Liver (tissue), 9 donors: ENCODE results near the gene AMHR2. TPM values are rescaled to one million over a fixed set of nuclear protein-coding genes. Genes with fewer than 3 reads are reported as not detected.
"Not testable (repeated sequence)": the region's sequence is repeated elsewhere in the genome, so short reads cannot be mapped to it uniquely, and the experiment has no call there.

Experiments used
- DNase-seq: peaks from one replicate; pipeline ENCODE4 v3.0.0-alpha.2; 2017; ENCODE audit warnings: low spot score
- H3K27ac ChIP-seq, 2 donors: one replicate each; pipeline ENCODE4 v1.7.0; 2013; ENCODE audit warnings: inconsistent platforms in 2 of 2, low read length in 2 of 2, control low read depth in 1 of 2, low read depth in 1 of 2, mild to moderate bottlenecking in 1 of 2
- H3K27me3 ChIP-seq, 4 donors: one replicate each; pipeline versions ENCODE4 v1.6.1 to v1.7.0; 2013; ENCODE audit warnings: low read length in 3 of 4, inconsistent platforms in 1 of 4, mild to moderate bottlenecking in 1 of 4, moderate library complexity in 1 of 4; ENCODE audit not compliant: control insufficient read depth in 4 of 4, insufficient read depth in 4 of 4
- H3K36me3 ChIP-seq, 4 donors: one replicate each; pipeline versions ENCODE4 v1.6.1 to v1.7.0; 2013; ENCODE audit warnings: low read length in 3 of 4, mild to moderate bottlenecking in 3 of 4, low read depth in 1 of 4, moderate library complexity in 1 of 4; ENCODE audit not compliant: control insufficient read depth in 4 of 4, insufficient read depth in 3 of 4
- H3K4me1 ChIP-seq, 4 donors: one replicate each; pipeline versions ENCODE4 v1.6.1 to v1.7.0; 2013; ENCODE audit warnings: low read length in 3 of 4, mild to moderate bottlenecking in 3 of 4, moderate library complexity in 1 of 4; ENCODE audit not compliant: control insufficient read depth in 4 of 4, insufficient read depth in 4 of 4
- H3K4me3 ChIP-seq, 3 donors: one replicate each; pipeline versions ENCODE4 v1.6.1 to v1.7.0; 2013; ENCODE audit warnings: low read length in 3 of 3, control low read depth in 1 of 3, low read depth in 1 of 3, mild to moderate bottlenecking in 1 of 3
- H3K9ac ChIP-seq, 2 donors: one replicate each; pipeline ENCODE4 v1.7.0; 2013; ENCODE audit warnings: low read length in 2 of 2, mild to moderate bottlenecking in 2 of 2, moderate library complexity in 2 of 2, control low read depth in 1 of 2, low read depth in 1 of 2
- H3K9me3 ChIP-seq, 4 donors: one replicate each; pipeline versions ENCODE4 v1.6.1 to v1.7.0; 2013; ENCODE audit warnings: low read length in 3 of 4; ENCODE audit not compliant: control insufficient read depth in 4 of 4
- ATF3 ChIP-seq: IDR thresholded peaks from 2 replicates; pipeline ENCODE4 v1.6.1; 2016; ENCODE audit warnings: antibody characterized with exemption
- EGR1 ChIP-seq, 2 donors: IDR thresholded peaks; 2 replicates each; pipeline ENCODE4 v1.6.1; 2016 to 2018; ENCODE audit warnings: antibody characterized with exemption in 2 of 2, low read depth in 2 of 2
- GABPA ChIP-seq, 2 donors: IDR thresholded peaks in 1 of 2; conservative IDR thresholded peaks in 1 of 2; 2 replicates each; pipeline ENCODE4 v1.6.1; 2016; ENCODE audit warnings: antibody characterized with exemption in 2 of 2, mild to moderate bottlenecking in 1 of 2, moderate library complexity in 1 of 2
- HNF4A ChIP-seq, 2 donors: conservative IDR thresholded peaks; 2 replicates each; pipeline ENCODE4 v1.6.1; 2016; ENCODE audit warnings: antibody characterized with exemption in 2 of 2, mild to moderate bottlenecking in 2 of 2
- HNF4G ChIP-seq: IDR thresholded peaks from 2 replicates; pipeline ENCODE4 v1.6.1; 2016; ENCODE audit warnings: antibody characterized with exemption
- RAD21 ChIP-seq, 2 donors: IDR thresholded peaks; 2 replicates each; pipeline ENCODE4 v1.6.1; 2016; ENCODE audit warnings: antibody characterized with exemption in 2 of 2, mild to moderate bottlenecking in 2 of 2
- RXRA ChIP-seq, 2 donors: IDR thresholded peaks; 2 replicates each; pipeline ENCODE4 v1.6.1; 2017 to 2018; ENCODE audit warnings: antibody characterized with exemption in 2 of 2, mild to moderate bottlenecking in 1 of 2
- SP1 ChIP-seq: IDR thresholded peaks from 2 replicates; pipeline ENCODE4 v1.6.1; 2018; ENCODE audit warnings: antibody characterized with exemption, mild to moderate bottlenecking
- TAF1 ChIP-seq: conservative IDR thresholded peaks from 2 replicates; pipeline ENCODE4 v1.6.1; 2016; ENCODE audit warnings: antibody characterized with exemption, mild to moderate bottlenecking
- YY1 ChIP-seq: IDR thresholded peaks from 2 replicates; pipeline ENCODE4 v1.6.1; 2016; ENCODE audit warnings: antibody characterized with exemption, mild to moderate bottlenecking
- ZBTB33 ChIP-seq: IDR thresholded peaks from 2 replicates; pipeline ENCODE4 v1.6.1; 2016; ENCODE audit warnings: antibody characterized with exemption
- WGBS: extraction: QIAGEN DNeasy Blood & Tissue Kit; methylation state at CpG from one replicate; pipeline ENCODE4 v1.1.7; 2013; 5-methylcytosine and 5-hydroxymethylcytosine counted together
- polyA plus RNA-seq, 2 donors: library from polyadenylated mRNA; stranded (reverse) in 1 of 2; unstranded in 1 of 2; fragments of 200-250 nt in 1 of 2; fragments of >200 nt in 1 of 2; fragmentation: Nextera tagmentation in 1 of 2; extraction: Ambion mirVana in 1 of 2; gene quantifications; one replicate each; pipeline versions ENCODE4 v1.2.1 to v1.2.3, GENCODE V29; 2013 to 2015
- total RNA-seq, 2 donors: library from RNA; depleted of rRNA; stranded (reverse); fragments of >200 nt; gene quantifications; one replicate each; pipeline ENCODE4 v1.2.3, GENCODE V29; 2014
- TF ChIP-seq, protein P1 (sequence below): fragments of 150-350 bp; IDR thresholded peaks from 2 replicates; pipeline ENCODE4 v1.5.1; 2017; ENCODE audit warnings: improper control_type of control experiment, low read depth, low read length; ENCODE audit not compliant: missing input control
- TF ChIP-seq, protein P2 (sequence below): IDR thresholded peaks from 2 replicates; pipeline ENCODE4 v1.6.1; 2016; ENCODE audit warnings: antibody characterized with exemption
- donor health status: healthy.
- donor health status: healthy.
- donor health status: healthy.
- donor health status: healthy.
- donor health status: healthy.

Gene AMHR2
- total and polyA plus RNA-seq, 4 donors = 0.67 to 1.3 (median 0.92) TPM

DNA sequence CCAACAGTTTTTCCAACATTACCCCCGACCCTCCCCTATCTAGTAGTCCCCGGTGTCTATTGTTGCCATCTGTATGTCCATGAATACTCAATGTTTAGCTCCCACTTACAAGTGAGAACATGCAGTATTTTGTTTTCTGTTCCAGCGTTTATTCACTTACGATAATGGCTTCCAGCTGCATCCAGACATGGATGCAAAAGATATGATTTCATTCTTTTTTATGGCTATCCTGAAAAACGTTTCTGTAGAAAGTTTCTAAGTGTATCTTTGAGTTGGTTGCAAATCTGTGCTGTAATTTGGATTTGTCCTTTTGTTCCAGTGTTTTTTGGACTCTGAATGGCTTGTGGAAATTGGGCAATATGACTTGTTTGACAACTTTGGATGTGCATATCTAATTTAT is 31.9 kb upstream of the AMHR2 start:
- TF ChIP-seq EGR1 (IDR thresholded peaks at IDR 0.05; ENCODE audit: low read depth in 2 of 2) (no peak), HNF4A (conservative IDR thresholded peaks at IDR 0.05) (peak; percentile 71), SP1 (peak; percentile 13), GABPA (IDR thresholded peaks at IDR 0.05 in 1 of 2, conservative IDR thresholded peaks at IDR 0.05 in 1 of 2) (no peak), RAD21 (IDR thresholded peaks at IDR 0.05) (peak in 1 of 2 donors; percentile 6), RXRA (IDR thresholded peaks at IDR 0.05) (peak in 1 of 2 donors; percentile 16)
- TF ChIP-seq, protein P1, sequence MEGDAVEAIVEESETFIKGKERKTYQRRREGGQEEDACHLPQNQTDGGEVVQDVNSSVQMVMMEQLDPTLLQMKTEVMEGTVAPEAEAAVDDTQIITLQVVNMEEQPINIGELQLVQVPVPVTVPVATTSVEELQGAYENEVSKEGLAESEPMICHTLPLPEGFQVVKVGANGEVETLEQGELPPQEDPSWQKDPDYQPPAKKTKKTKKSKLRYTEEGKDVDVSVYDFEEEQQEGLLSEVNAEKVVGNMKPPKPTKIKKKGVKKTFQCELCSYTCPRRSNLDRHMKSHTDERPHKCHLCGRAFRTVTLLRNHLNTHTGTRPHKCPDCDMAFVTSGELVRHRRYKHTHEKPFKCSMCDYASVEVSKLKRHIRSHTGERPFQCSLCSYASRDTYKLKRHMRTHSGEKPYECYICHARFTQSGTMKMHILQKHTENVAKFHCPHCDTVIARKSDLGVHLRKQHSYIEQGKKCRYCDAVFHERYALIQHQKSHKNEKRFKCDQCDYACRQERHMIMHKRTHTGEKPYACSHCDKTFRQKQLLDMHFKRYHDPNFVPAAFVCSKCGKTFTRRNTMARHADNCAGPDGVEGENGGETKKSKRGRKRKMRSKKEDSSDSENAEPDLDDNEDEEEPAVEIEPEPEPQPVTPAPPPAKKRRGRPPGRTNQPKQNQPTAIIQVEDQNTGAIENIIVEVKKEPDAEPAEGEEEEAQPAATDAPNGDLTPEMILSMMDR = no peak
- no peaks in the 10 kb centered on the region for H3K27me3 ChIP-seq
- peak overlapping the region in 1 of 2 donors; percentile 14 for H3K27ac ChIP-seq
- WGBS = 65% methylated on average over 5 of the region's 5 CpGs
- H3K4me1 ChIP-seq = peaks cover 7 to 27% (median 15%) of the 10 kb centered on the region in 4 donors
- H3K9ac ChIP-seq = no peak overlapping the region
- no peak overlapping the region for H3K4me3 ChIP-seq
- H3K9me3 ChIP-seq = no peaks in the 10 kb centered on the region
- peaks cover 0 to 3% (median 0%) of the 10 kb centered on the region in 4 donors for H3K36me3 ChIP-seq
- no peak for DNase-seq

DNA sequence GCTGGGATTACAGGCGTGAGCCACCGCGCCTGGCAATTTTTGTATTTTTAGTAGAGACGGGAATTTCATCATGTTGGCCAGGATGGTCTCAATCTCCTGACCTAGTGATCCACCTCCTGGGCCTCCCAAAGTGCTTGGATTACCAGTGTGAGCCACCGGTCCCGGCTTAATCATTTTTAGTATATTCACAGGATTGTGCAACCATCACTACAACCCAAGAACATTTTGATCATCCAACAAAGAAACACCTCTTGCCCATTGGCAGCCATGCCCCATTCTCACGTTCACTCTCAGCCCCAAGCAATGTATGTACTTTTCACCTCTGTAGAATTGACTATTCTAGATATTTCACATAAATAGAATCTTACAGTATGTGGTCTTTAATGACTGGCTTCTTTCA is 23.8 kb upstream of the AMHR2 start:
- 81% methylated on average over 7 of the region's 7 CpGs for WGBS
- Histone ChIP-seq H3K4me3 (no peak overlapping the region), H3K9ac (no peak overlapping the region), H3K36me3 (peaks cover 0 to 3% (median 0%) of the 10 kb centered on the region in 4 donors), H3K9me3 (no peaks in the 10 kb centered on the region), H3K27ac (no peak overlapping the region), H3K27me3 (no peaks in the 10 kb centered on the region), H3K4me1 (no peaks in the 10 kb centered on the region)
- DNase-seq = no peak
- TF ChIP-seq, protein P2, sequence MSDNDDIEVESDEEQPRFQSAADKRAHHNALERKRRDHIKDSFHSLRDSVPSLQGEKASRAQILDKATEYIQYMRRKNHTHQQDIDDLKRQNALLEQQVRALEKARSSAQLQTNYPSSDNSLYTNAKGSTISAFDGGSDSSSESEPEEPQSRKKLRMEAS = no peak
- TF ChIP-seq ZBTB33 = no peak
- TF ChIP-seq HNF4A (conservative IDR thresholded peaks at IDR 0.05) = no peak
- TF ChIP-seq HNF4G = no peak
- no peak for TF ChIP-seq EGR1 (IDR thresholded peaks at IDR 0.05; ENCODE audit: low read depth in 2 of 2)
- TF ChIP-seq, protein P1 = no peak
- no peak for TF ChIP-seq TAF1
- TF ChIP-seq GABPA (IDR thresholded peaks at IDR 0.05 in 1 of 2, conservative IDR thresholded peaks at IDR 0.05 in 1 of 2) = no peak
- TF ChIP-seq ATF3 = no peak
- no peak for TF ChIP-seq SP1
- TF ChIP-seq YY1 = no peak

DNA sequence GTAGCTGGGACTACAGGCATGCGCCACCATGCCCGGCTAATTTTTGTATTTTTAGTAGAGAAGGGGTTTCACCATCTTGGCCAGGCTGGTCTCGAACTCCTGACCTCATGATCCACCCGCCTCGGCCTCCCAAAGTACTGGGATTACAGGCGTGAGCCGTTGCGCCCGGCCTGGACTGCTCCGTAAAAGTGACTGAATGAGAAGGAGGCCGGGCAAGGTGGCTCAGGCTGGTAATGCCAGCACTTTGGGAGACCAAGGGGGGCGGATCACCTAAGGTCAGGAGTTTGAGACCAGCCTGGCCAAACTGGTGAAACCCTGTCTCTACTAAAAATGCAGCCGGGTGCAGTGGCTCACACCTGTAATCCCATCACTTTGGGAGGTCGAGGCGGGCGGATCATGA is 21.3 kb upstream of the AMHR2 start:
- WGBS = 96% methylated on average over 16 of the region's 16 CpGs
- not testable (repeated sequence) for H3K4me3 ChIP-seq, H3K27ac ChIP-seq, DNase-seq, H3K9ac ChIP-seq, H3K4me1 ChIP-seq, H3K9me3 ChIP-seq, H3K27me3 ChIP-seq, H3K36me3 ChIP-seq
